Measurements from ENCODE around the gene SUPT4H1. TPM values are rescaled to one million over a fixed set of nuclear protein-coding genes. Genes with fewer than 3 reads are reported as not detected.

SUPT4H1 gene
- total RNA-seq, 1 donor from 2014 or later, result 82.4 TPM

DNA sequence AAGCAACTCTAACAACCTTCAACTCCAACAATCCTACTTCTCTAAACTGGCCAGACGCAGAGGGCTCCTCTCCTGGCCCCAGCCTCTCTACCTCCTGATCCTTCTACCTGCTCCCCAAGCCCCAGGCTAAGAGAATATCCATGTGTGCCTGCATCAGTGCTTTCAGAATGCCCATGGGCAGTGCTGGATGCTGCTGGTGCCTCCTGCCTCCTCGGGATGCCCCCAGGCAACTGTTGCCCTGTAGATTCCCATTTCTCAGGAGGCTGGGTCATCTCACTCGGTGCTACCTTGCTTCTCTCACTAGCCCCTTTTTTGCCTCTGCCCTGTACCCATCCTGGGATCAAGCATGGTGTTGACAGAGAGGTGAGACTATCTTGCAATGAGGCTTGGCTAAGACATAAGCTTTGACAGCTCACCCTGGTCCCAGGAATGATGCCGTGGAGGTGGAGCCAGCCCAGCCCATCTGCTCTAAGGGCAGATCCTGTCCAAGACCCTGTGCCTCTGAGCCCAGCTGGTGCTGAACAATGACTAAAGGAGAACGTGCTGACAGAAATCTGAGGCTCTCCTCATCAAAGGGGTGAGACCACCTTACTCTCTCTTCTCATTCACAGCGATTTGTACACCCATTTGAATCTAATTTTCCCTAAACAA, 19.4 kb upstream of the SUPT4H1 start:
- Histone ChIP-seq H3K36me3 (peaks cover 5% of the 10 kb centered on the region), H3K4me3 (no peak overlapping the region), H3K9me3 (no peaks in the 10 kb centered on the region), H3K27ac (no peak overlapping the region), H3K27me3 (ENCODE audit: low read depth) (no peaks in the 10 kb centered on the region), H3K4me1 (peaks cover 11% of the 10 kb centered on the region)
- ATAC-seq (no peak), DNase-seq (no peak)
- TF ChIP-seq, protein P1, sequence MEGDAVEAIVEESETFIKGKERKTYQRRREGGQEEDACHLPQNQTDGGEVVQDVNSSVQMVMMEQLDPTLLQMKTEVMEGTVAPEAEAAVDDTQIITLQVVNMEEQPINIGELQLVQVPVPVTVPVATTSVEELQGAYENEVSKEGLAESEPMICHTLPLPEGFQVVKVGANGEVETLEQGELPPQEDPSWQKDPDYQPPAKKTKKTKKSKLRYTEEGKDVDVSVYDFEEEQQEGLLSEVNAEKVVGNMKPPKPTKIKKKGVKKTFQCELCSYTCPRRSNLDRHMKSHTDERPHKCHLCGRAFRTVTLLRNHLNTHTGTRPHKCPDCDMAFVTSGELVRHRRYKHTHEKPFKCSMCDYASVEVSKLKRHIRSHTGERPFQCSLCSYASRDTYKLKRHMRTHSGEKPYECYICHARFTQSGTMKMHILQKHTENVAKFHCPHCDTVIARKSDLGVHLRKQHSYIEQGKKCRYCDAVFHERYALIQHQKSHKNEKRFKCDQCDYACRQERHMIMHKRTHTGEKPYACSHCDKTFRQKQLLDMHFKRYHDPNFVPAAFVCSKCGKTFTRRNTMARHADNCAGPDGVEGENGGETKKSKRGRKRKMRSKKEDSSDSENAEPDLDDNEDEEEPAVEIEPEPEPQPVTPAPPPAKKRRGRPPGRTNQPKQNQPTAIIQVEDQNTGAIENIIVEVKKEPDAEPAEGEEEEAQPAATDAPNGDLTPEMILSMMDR (IDR thresholded peaks at IDR 0.05), result no peak
- intact Hi-C loops (cut with DNase I), result no loop called here

DNA sequence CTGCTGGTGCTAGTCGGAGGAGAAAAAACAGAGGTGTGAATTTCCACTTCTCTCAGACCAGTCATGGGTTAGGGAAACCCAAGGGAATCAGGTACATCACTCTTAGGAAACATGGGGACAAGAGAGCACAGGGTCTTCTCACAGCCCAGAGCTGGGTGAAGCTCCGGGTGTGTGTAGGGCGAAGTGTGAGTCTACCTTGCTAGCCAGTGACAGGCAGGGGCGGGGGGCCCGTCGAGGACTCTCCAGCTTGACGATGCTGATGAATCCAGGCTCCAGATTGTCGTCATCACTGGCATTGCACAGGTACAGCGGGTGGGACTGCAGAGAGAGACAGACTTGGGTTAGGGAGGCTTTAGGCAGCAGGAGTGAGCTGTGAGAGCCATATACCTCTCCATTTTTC, 18.7 kb upstream of the SUPT4H1 start:
- H3K4me1 ChIP-seq, result peaks cover 4% of the 10 kb centered on the region
- no peak overlapping the region for H3K4me3 ChIP-seq
- no peak overlapping the region for H3K27ac ChIP-seq
- intact Hi-C loops (cut with DNase I), result no loop called here
- DNase-seq (no peak), ATAC-seq (no peak)
- H3K36me3 ChIP-seq, result peaks cover 5% of the 10 kb centered on the region
- H3K9me3 ChIP-seq, result no peaks in the 10 kb centered on the region
- TF ChIP-seq, protein P1 (IDR thresholded peaks at IDR 0.05), result no peak
- no peaks in the 10 kb centered on the region for H3K27me3 ChIP-seq (ENCODE audit: low read depth)

DNA sequence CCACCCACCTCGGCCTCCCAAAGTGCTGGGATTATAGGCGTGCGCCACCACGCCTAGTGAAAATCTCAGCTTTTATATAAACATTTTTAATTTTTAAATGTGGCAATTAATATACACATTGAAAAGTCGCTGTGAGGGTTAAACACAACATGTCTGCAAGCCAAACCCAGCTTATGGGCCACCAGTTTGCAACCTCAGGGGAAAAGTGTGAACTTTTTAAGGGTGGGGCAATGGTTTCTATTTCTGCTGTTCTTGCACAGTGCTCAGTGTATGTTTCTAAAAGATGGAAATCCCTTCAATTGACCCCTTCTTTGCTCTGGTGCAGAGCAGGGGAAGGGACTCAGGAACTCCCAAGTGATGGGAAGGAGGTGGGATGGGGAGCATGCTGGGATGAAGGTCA, 18.3 kb upstream of the SUPT4H1 start:
- H3K9me3 ChIP-seq, result no peaks in the 10 kb centered on the region
- DNase-seq, result no peak
- no peak overlapping the region for H3K4me3 ChIP-seq
- no peak overlapping the region for H3K27ac ChIP-seq
- no peak for ATAC-seq
- H3K27me3 ChIP-seq (ENCODE audit: low read depth), result no peaks in the 10 kb centered on the region
- H3K4me1 ChIP-seq, result peaks cover under 1% of the 10 kb centered on the region
- intact Hi-C loops (cut with DNase I), result no loop called here
- TF ChIP-seq, protein P1 (IDR thresholded peaks at IDR 0.05), result no peak
- H3K36me3 ChIP-seq, result peaks cover 5% of the 10 kb centered on the region

DNA sequence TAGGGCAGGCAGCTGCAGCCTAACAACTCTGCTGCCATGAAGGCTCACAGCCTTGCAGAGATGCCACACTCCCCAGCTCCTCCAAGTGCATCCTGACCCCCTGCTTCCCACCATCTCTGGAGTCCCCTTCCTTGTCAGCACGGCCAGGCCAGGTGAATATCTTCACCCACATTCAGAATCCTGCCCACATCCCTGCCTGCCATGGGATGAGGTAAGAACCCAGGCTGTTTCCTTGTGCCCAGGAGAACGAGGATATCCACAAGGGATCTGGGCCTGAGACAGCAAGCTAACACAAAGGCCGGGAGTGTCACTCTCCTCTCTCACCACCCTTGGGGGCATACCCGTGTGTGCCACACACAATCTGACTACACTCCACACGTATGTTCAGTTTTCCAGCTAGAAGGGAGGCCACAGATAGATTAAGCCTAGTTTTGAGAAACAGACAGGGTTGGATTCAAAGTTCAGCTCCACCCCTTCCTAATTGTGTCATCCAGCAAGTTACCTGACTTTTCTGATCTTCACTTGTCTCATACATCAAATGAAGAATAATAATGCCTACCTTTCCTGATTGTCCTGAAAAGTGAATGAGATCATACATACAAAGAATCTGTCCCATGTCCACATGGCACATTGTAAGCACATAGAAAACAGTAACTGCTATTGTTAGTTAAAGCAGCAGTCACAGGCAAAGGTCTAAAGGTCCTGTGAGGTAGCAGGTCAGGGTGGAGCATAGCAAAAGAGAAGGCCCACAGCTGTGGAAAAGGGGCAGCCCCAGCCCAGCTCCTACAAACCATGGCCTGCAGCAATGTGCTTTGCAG, 17.4 kb upstream of the SUPT4H1 start:
- Histone ChIP-seq H3K4me3 (no peak overlapping the region), H3K4me1 (no peaks in the 10 kb centered on the region), H3K27me3 (ENCODE audit: low read depth) (no peaks in the 10 kb centered on the region), H3K36me3 (peaks cover 5% of the 10 kb centered on the region), H3K9me3 (no peaks in the 10 kb centered on the region), H3K27ac (no peak overlapping the region)
- TF ChIP-seq, protein P1 (IDR thresholded peaks at IDR 0.05), result no peak
- no peak for ATAC-seq
- intact Hi-C loops (cut with DNase I), result no loop called here
- no peak for DNase-seq

DNA sequence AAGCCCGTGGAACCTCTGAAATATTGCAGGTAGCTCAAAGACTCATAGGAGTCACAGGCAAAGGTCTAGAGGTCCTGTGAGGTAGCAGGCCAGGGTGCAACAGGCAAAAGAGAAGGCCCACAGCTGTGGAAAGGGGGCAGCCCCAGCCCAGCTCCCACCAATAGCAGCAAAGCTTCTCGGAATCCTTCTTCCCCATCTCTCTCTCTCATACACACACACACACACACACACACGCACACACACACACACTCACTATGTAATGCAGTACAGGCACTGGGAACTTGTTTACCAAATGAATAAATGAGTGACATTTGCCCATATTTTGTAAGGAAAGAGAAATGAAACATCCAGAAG, 16.8 kb upstream of the SUPT4H1 start:
- H3K36me3 ChIP-seq, result peaks cover 5% of the 10 kb centered on the region
- H3K27me3 ChIP-seq (ENCODE audit: low read depth), result no peaks in the 10 kb centered on the region
- TF ChIP-seq, protein P1 (IDR thresholded peaks at IDR 0.05), result no peak
- ATAC-seq, result no peak
- no peak overlapping the region for H3K4me3 ChIP-seq
- no peak overlapping the region for H3K27ac ChIP-seq
- no peak for DNase-seq
- intact Hi-C loops (cut with DNase I), result no loop called here
- H3K4me1 ChIP-seq, result no peaks in the 10 kb centered on the region
- H3K9me3 ChIP-seq, result no peaks in the 10 kb centered on the region

Measured in lower lobe of right lung (tissue), 2 donors.